Stimulated activated naive CD8-positive, alpha-beta T cell treated with anti-CD3 and anti-CD28 coated beads, Interleukin-15, Interleukin-2, amounts not matched to agents 100 U/mL and 50 U/mL, for 24 hours (primary cell): ENCODE data around the gene OSCP1.

Source experiments
- ATAC-seq: fragments of 150-1000 bp; cut with Tn5 transposase; one replicate; pipeline ENCODE4 v1.10.0; 2021
- DNase-seq: peaks from one replicate; pipeline ENCODE4 v3.0.0; 2021

OSCP1 gene

GRCh38 chr1:36383240-36383639 is 67.0 kb downstream of the OSCP1 start:
- ATAC-seq (no peak), DNase-seq (no peak)

DNA sequence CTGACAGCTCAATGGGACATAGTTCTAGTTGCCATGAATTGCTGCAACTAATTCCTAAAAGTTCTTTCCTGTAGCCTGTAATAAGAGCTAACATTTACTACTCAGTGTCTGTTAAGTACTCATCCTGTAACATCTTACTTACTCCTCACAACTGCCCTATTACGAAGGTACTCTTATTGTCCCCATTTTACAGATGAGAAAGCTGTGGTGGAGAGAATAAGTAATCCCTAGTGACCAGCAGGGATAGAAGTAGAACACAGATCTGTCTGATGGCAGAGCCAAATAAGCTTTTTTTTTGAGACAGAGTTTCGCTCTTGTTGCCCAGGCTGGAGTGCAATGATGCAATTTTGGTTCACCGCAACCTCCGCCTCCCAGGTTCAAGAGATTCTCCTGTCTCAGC is 67.6 kb downstream of the OSCP1 start:
- no peak for ATAC-seq
- DNase-seq, result no peak

- ATAC-seq (no peak), DNase-seq (no peak)
These were observed 68.0 kb downstream of the OSCP1 start for GRCh38 chr1:36382231-36382630.

DNA sequence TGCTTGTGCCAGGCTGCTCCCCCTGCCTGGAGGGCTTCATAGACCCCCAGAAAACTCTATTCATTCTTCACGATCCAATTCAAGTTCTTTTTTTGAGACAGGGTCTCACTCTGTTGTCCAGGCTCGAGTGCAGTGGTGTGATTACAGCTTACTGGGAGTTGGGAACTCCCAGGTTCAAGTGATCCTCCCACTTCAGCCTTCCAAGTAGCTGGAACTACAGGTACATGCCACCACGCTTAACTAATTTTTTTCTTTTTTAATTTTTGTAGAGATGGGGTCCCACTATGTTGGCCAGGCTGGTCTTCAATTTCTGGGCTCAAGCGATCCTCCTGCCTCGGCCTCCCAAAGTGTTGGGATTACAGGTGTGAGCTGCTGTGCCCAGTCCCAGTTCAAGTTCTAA is 68.8 kb downstream of the OSCP1 start:
- DNase-seq (no peak), ATAC-seq (no peak)

DNA sequence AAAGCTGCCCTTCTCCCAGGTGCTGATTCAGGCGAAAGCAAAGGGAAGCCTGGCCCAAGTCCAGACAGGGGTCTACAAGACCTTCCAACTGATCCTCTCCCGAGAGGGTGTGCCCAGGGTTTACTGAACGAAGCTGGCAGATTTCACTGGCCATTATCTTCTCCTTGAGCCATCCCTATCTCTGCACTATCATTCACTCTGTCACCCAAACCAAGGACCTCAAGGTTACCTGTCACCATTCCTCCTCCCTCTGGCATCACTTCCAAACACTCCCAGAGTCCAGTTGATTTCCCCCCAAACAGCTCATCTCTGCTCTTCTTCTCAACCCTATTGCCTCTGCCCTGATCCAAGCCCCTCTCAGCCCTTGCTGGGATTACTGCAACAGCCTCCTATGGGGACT is 69.5 kb downstream of the OSCP1 start:
- DNase-seq (no peak), ATAC-seq (no peak)

GRCh38 chr1:36380143-36380619 is 70.1 kb downstream of the OSCP1 start:
- ATAC-seq, result no peak
- no peak for DNase-seq

DNA sequence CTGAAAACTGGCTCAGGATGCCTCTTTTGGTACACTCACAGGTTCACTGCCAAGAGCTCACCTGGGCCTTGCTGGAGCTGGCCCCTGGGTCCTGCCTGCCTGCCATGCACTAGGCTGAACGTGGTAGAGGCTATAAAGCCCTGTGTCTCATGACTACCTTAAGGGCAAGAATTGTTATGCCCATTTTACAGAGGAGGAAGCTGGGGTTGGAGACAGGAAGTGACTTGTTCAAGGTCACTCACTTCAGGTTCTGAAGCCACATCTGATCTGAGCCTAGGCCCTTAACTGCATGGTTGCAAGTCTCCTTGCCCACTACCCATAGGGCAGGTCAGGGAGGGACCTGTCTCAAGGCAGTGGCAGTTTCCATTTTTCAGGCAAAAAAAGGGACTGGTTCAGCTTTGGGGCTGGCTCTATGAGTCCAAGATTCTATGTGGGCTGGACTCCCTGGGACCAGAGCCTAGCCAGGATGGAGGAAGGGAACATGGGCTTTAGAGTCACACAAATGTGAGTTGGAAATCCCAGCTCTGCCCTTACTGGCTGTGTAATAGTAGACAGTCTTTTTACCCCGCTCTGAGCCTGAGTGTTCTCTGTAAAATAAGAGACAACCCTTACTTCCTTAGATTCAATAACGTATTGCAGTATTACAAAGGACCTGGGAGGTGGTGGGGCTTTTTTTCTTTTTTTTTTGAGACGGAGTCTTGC is 72.3 kb downstream of the OSCP1 start:
- no peak for ATAC-seq
- DNase-seq, result no peak

- ATAC-seq (no peak), DNase-seq (no peak)
These were observed 77.6 kb downstream of the OSCP1 start for GRCh38 chr1:36372617-36373016.

GRCh38 chr1:36369061-36369861 is 81.0 kb downstream of the OSCP1 start:
- peak; percentile 8 for ATAC-seq
- DNase-seq, result peak; percentile 91
